IMR-90 (cell line): Measurements from ENCODE around the gene GRIK1. TPM values are rescaled to one million over a fixed set of nuclear protein-coding genes. Genes with fewer than 3 reads are reported as not detected.

Experiments
- ATAC-seq: fragments of 200-7000 bp; cut with Tn5 transposase; 2 replicates; pipeline ENCODE4 v1.9.1; 2020; ENCODE audit warnings: low read depth, mild to moderate bottlenecking, moderate library complexity
- BruUV-seq: library from RNA; stranded (reverse); fragments of 400-500 nt; replicated peaks from 2 replicates; lab custom pipeline; 2021; lab: Mats Ljungman, UMichigan
- CTCF ChIA-PET: fragments of 300-600 bp; formaldehyde crosslinking; extraction: SDS; loops from one replicate; lab custom pipeline; 2021; ENCODE audit warnings: antibody characterized with exemption; lab: Yijun Ruan, JAX
- POLR2A ChIA-PET: fragments of 300-600 bp; sonication (Branson Sonifier 250); formaldehyde crosslinking; loops from one replicate; lab custom pipeline; 2022; ENCODE audit warnings: antibody characterized with exemption; ENCODE audit not compliant: unreplicated experiment; lab: Charles Lee
- DNase-seq: peaks from one replicate; pipeline ENCODE4 v3.0.0; 2013
- H2AFZ ChIP-seq: replicated peaks from 2 replicates; pipeline ENCODE3; 2013; ENCODE audit warnings: low read length, mild to moderate bottlenecking; ENCODE audit not compliant: poor library complexity
- H2AK5ac ChIP-seq: 2 replicates; pipeline ENCODE4 v1.6.1; 2013; ENCODE audit warnings: low read depth, low read length, inconsistent platforms
- H2AK9ac ChIP-seq: replicated peaks from 2 replicates; pipeline ENCODE3; 2013; ENCODE audit warnings: mild to moderate bottlenecking, low read depth, low read length, moderate library complexity; ENCODE audit not compliant: poor library complexity
- H2BK120ac ChIP-seq: 2 replicates; pipeline ENCODE4 v1.6.1; 2013; ENCODE audit warnings: low read depth, low read length, inconsistent platforms
- H2BK15ac ChIP-seq: 3 replicates; pipeline ENCODE4 v1.6.1; 2013; ENCODE audit warnings: low read depth, low read length, inconsistent platforms
- H2BK20ac ChIP-seq: 2 replicates; pipeline ENCODE4 v1.6.1; 2013; ENCODE audit warnings: low read depth, mild to moderate bottlenecking, inconsistent platforms, low read length, moderate library complexity
- H2BK5ac ChIP-seq: 2 replicates; pipeline ENCODE4 v1.6.1; 2013; ENCODE audit warnings: mild to moderate bottlenecking, low read depth, low read length, inconsistent platforms; ENCODE audit not compliant: poor library complexity, severe bottlenecking
- H3K14ac ChIP-seq: replicated peaks from 2 replicates; pipeline ENCODE4 v1.6.1; 2013; ENCODE audit warnings: low read depth, low read length, inconsistent platforms
- H3K18ac ChIP-seq: 2 replicates; pipeline ENCODE4 v1.6.1; 2013; ENCODE audit warnings: low read depth, low read length, control low read depth
- H3K23ac ChIP-seq: 2 replicates; pipeline ENCODE4 v1.6.1; 2013; ENCODE audit warnings: low read depth, low read length, inconsistent platforms
- H3K27ac ChIP-seq: 2 replicates; pipeline ENCODE4 v1.5.1; 2013; ENCODE audit warnings: mild to moderate bottlenecking, control low read depth, low read length; ENCODE audit not compliant: insufficient read depth
- H3K27me3 ChIP-seq: 2 replicates; pipeline ENCODE4 v1.6.1; 2013; ENCODE audit warnings: low read length; ENCODE audit not compliant: control insufficient read depth, insufficient read depth
- H3K36me3 ChIP-seq: 2 replicates; pipeline ENCODE4 v1.6.1; 2013; ENCODE audit warnings: low read length, mixed read lengths; ENCODE audit not compliant: control insufficient read depth, insufficient read depth
- H3K4ac ChIP-seq: 2 replicates; pipeline ENCODE4 v1.6.1; 2013; ENCODE audit warnings: low read depth, low read length, inconsistent platforms
- H3K4me1 ChIP-seq: 2 replicates; pipeline ENCODE4 v1.6.1; 2013; ENCODE audit warnings: low read length, mixed read lengths; ENCODE audit not compliant: control insufficient read depth, insufficient read depth
- H3K4me2 ChIP-seq: 2 replicates; pipeline ENCODE4 v1.6.1; 2013; ENCODE audit warnings: low read depth, mild to moderate bottlenecking, control low read depth, low read length, moderate library complexity
- H3K4me3 ChIP-seq: 2 replicates; pipeline ENCODE4 v1.5.1; 2013; ENCODE audit warnings: low read depth, mild to moderate bottlenecking, control low read depth, low read length, moderate library complexity; ENCODE audit not compliant: insufficient read depth
- H3K56ac ChIP-seq: 2 replicates; pipeline ENCODE4 v1.6.1; 2013; ENCODE audit warnings: low read length, inconsistent platforms; ENCODE audit not compliant: insufficient read depth; ENCODE audit errors: extremely low read depth
- H3K79me1 ChIP-seq, 2 experiments: 2 replicates each; pipeline ENCODE4 v1.6.1; 2013; ENCODE audit warnings: low read length in 2 of 2, inconsistent platforms in 1 of 2, low read depth in 1 of 2
- H3K9ac ChIP-seq: 2 replicates; pipeline ENCODE4 v1.6.1; 2013; ENCODE audit warnings: low read depth, low read length, control low read depth
- H3K9me1 ChIP-seq: 2 replicates; pipeline ENCODE4 v1.6.1; 2013; ENCODE audit warnings: low read length, inconsistent platforms; ENCODE audit not compliant: insufficient read depth
- H3K9me3 ChIP-seq: 2 replicates; pipeline ENCODE4 v1.6.1; 2013; ENCODE audit warnings: low read length; ENCODE audit not compliant: control insufficient read depth, insufficient read depth
- H4K20me1 ChIP-seq: 2 replicates; pipeline ENCODE4 v1.6.1; 2013; ENCODE audit warnings: low read length, inconsistent platforms; ENCODE audit not compliant: insufficient read depth
- H4K5ac ChIP-seq: 2 replicates; pipeline ENCODE4 v1.6.1; 2013; ENCODE audit warnings: mild to moderate bottlenecking, low read depth, low read length, control low read depth
- H4K8ac ChIP-seq, 2 experiments: 2 replicates each; pipeline ENCODE4 v1.6.1; 2013; ENCODE audit warnings: low read depth in 2 of 2, low read length in 2 of 2, control low read depth in 1 of 2, inconsistent platforms in 1 of 2
- H4K91ac ChIP-seq: 2 replicates; pipeline ENCODE4 v1.6.1; 2013; ENCODE audit warnings: low read depth, low read length, inconsistent platforms; ENCODE audit not compliant: insufficient read depth
- BHLHE40 ChIP-seq: fragments of 150-350 bp; IDR thresholded peaks from 2 replicates; pipeline ENCODE4 v1.6.1; 2016; ENCODE audit warnings: mild to moderate bottlenecking, low read depth, low read length
- CEBPB ChIP-seq: IDR thresholded peaks from 2 replicates; pipeline ENCODE4 v1.6.1; 2012; ENCODE audit warnings: low read depth, low read length, improper control_type of control experiment
- CHD1 ChIP-seq: IDR thresholded peaks from 2 replicates; pipeline ENCODE4 v1.6.1; 2012; ENCODE audit warnings: low read depth, low read length, improper control_type of control experiment
- ELK1 ChIP-seq: fragments of 150-350 bp; IDR thresholded peaks from 2 replicates; pipeline ENCODE4 v1.6.1; 2016; ENCODE audit warnings: low read depth, mild to moderate bottlenecking, low read length, moderate library complexity, borderline replicate concordance
- FOS ChIP-seq: fragments of 150-350 bp; IDR thresholded peaks from 2 replicates; pipeline ENCODE4 v1.6.1; 2016; ENCODE audit warnings: low read depth, low read length
- MAFK ChIP-seq: IDR thresholded peaks from 2 replicates; pipeline ENCODE4 v1.6.1; 2012; ENCODE audit warnings: low read depth, low read length, improper control_type of control experiment
- MAZ ChIP-seq: IDR thresholded peaks from 2 replicates; pipeline ENCODE4 v1.6.1; 2012; ENCODE audit warnings: low read depth, mild to moderate bottlenecking, low read length, improper control_type of control experiment, moderate library complexity, borderline replicate concordance
- MXI1 ChIP-seq: IDR thresholded peaks from 2 replicates; pipeline ENCODE4 v1.6.1; 2012; ENCODE audit warnings: low read depth, mild to moderate bottlenecking, low read length, moderate library complexity, borderline replicate concordance
- NFE2L2 ChIP-seq: fragments of 150-350 bp; IDR thresholded peaks from 2 replicates; pipeline ENCODE4 v1.6.1; 2016; ENCODE audit warnings: low read depth, mild to moderate bottlenecking, low read length
- POLR2A ChIP-seq: IDR thresholded peaks from 2 replicates; pipeline ENCODE4 v1.6.1; 2012; ENCODE audit warnings: mild to moderate bottlenecking, low read depth, low read length
- RAD21 ChIP-seq: IDR thresholded peaks from 2 replicates; pipeline ENCODE4 v1.6.1; 2012; ENCODE audit warnings: low read length, improper control_type of control experiment
- RCOR1 ChIP-seq: IDR thresholded peaks from 2 replicates; pipeline ENCODE4 v1.6.1; 2012; ENCODE audit warnings: mild to moderate bottlenecking, low read length, improper control_type of control experiment; ENCODE audit not compliant: insufficient replicate concordance
- RFX5 ChIP-seq: IDR thresholded peaks from 2 replicates; pipeline ENCODE4 v1.8.0; 2012; ENCODE audit warnings: low read depth, mild to moderate bottlenecking, low read length, moderate library complexity
- SMC3 ChIP-seq: fragments of 150-350 bp; IDR thresholded peaks from 2 replicates; pipeline ENCODE4 v1.6.1; 2016; ENCODE audit warnings: low read depth, mild to moderate bottlenecking, antibody characterized with exemption, low read length, moderate library complexity
- USF2 ChIP-seq: fragments of 150-350 bp; IDR thresholded peaks from 2 replicates; pipeline ENCODE4 v1.6.1; 2017; ENCODE audit warnings: mild to moderate bottlenecking, antibody characterized with exemption, low read length, low read depth
- WGBS, 2 experiments: methylation state at CpG; one replicate each; pipeline versions ENCODE4 v1.1.5 to v1.1.7; 2013; ENCODE audit warnings: missing lambda C conversion rate in 2 of 2; ENCODE audit not compliant: insufficient read length in 1 of 2; ENCODE audit errors: extremely low coverage in 2 of 2; 5-methylcytosine and 5-hydroxymethylcytosine counted together
- dilution Hi-C: fragments of 300-500 bp; cut with HindIII; formaldehyde crosslinking; loops from one replicate; pipeline ENCODE4 v1.14.3; 2018; ENCODE audit warnings: low sequenced_read_pairs; ENCODE audit not compliant: unreplicated experiment
- in situ Hi-C: fragments of 300-500 bp; cut with MboI; formaldehyde crosslinking; loops from 3 replicates; pipeline ENCODE4 v1.14.3; 2019; ENCODE audit warnings: low sequenced_read_pairs, inconsistent platforms, mixed read lengths
- intact Hi-C: fragments of 100-400 bp; cut with micrococcal nuclease; formaldehyde crosslinking; loops from 2 replicates; pipeline ENCODE4 v1.10.0; 2022
- polyA plus RNA-seq, 3 experiments: library from polyadenylated mRNA; depleted of rRNA; stranded (reverse); fragments of >200 nt; gene quantifications; 2 replicates each; pipeline ENCODE4 v1.2.3, GENCODE V29; 2012; ENCODE audit warnings: low replicate concordance in 1 of 3
- total RNA-seq: library from RNA; depleted of rRNA; stranded (reverse); fragments of >200 nt; gene quantifications from 2 replicates; pipeline ENCODE4 v1.2.3, GENCODE V29; 2012
- TF ChIP-seq, protein P1 (sequence below): conservative IDR thresholded peaks from 2 replicates; pipeline ENCODE4 v1.5.1; 2012; ENCODE audit warnings: mild to moderate bottlenecking, low read depth, low read length, improper control_type of control experiment

GRIK1 gene
- total and polyA plus RNA-seq, 2 of the 4 experiments (the other 2 are of a cell fraction) = not detected

DNA sequence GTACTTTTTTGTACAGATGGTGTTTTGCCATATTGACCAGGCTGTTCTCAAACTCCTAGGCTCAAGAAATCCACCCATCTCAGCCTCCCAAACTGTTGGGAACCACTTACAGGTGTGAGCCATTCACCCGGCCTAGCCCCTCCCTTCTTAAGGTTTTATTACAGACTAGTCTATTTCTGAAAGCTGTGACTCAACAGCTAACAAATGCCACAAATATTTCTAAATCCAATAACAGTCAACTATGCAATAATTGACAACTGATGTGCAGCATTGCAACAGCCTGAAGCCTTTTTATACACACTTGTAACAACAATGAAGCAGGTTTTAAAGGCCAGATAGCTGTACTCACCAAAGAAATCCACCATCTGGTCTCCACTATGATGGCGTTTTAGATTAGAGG, 51.4 kb downstream of the GRIK1 start:
- POLR2A ChIA-PET = no interaction called here
- H3K27me3 ChIP-seq = no peaks in the 10 kb centered on the region
- no peaks in the 10 kb centered on the region for H3K4me1 ChIP-seq
- dilution Hi-C loops (no loop called here), intact Hi-C loops (no loop called here), in situ Hi-C loops (no loop called here)
- H4K5ac ChIP-seq = no peak overlapping the region
- CTCF ChIA-PET = no interaction called here
- no peaks in the 10 kb centered on the region for H3K9me3 ChIP-seq
- no peak overlapping the region for H3K4me3 ChIP-seq
- no peak overlapping the region for H3K18ac ChIP-seq
- H2AFZ ChIP-seq = no peak overlapping the region
- no peak overlapping the region for H3K4me2 ChIP-seq
- no peak overlapping the region for H2BK15ac ChIP-seq
- no peak overlapping the region for H3K14ac ChIP-seq
- no peak overlapping the region for H2BK5ac ChIP-seq
- no peaks in the 10 kb centered on the region for H4K20me1 ChIP-seq
- BruUV-seq = no TSS peak
- H4K91ac ChIP-seq = no peak overlapping the region
- no peak overlapping the region for H2BK120ac ChIP-seq
- ATAC-seq (no peak), DNase-seq (no peak)
- no peak overlapping the region for H3K27ac ChIP-seq
- no peak overlapping the region for H2AK5ac ChIP-seq
- H4K8ac ChIP-seq = no peak overlapping the region
- no CpG with 5 or more reads among the region's 2 CpGs for WGBS, 2 experiments
- no peak overlapping the region for H3K56ac ChIP-seq
- H3K23ac ChIP-seq = no peak overlapping the region
- no peak overlapping the region for H2AK9ac ChIP-seq
- no peaks in the 10 kb centered on the region for H3K79me1 ChIP-seq
- no peaks in the 10 kb centered on the region for H3K9me1 ChIP-seq
- no peak overlapping the region for H2BK20ac ChIP-seq
- H3K4ac ChIP-seq = no peak overlapping the region
- H3K9ac ChIP-seq = no peak overlapping the region
- no peak for TF ChIP-seq USF2
- TF ChIP-seq MAZ = no peak
- no peak for TF ChIP-seq CHD1
- no peak for TF ChIP-seq NFE2L2
- TF ChIP-seq, protein P1, sequence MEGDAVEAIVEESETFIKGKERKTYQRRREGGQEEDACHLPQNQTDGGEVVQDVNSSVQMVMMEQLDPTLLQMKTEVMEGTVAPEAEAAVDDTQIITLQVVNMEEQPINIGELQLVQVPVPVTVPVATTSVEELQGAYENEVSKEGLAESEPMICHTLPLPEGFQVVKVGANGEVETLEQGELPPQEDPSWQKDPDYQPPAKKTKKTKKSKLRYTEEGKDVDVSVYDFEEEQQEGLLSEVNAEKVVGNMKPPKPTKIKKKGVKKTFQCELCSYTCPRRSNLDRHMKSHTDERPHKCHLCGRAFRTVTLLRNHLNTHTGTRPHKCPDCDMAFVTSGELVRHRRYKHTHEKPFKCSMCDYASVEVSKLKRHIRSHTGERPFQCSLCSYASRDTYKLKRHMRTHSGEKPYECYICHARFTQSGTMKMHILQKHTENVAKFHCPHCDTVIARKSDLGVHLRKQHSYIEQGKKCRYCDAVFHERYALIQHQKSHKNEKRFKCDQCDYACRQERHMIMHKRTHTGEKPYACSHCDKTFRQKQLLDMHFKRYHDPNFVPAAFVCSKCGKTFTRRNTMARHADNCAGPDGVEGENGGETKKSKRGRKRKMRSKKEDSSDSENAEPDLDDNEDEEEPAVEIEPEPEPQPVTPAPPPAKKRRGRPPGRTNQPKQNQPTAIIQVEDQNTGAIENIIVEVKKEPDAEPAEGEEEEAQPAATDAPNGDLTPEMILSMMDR = no peak
- TF ChIP-seq MAFK = no peak
- TF ChIP-seq BHLHE40 = no peak
- TF ChIP-seq POLR2A = no peak
- TF ChIP-seq RAD21 = no peak
- TF ChIP-seq CEBPB = no peak
- TF ChIP-seq FOS = no peak
- no peak for TF ChIP-seq RCOR1
- TF ChIP-seq MXI1 = no peak
- TF ChIP-seq RFX5 = no peak
- no peak for TF ChIP-seq SMC3
- TF ChIP-seq ELK1 = no peak
- H3K36me3 ChIP-seq = no peaks in the 10 kb centered on the region
